H9 (cell line): ENCODE data around the gene DISP3. TPM values are rescaled to one million over a fixed set of nuclear protein-coding genes. Genes with fewer than 3 reads are reported as not detected.

Experiments
- DNase-seq: peaks from one replicate; pipeline ENCODE4 v3.0.0-alpha.2; 2017
- H2AFZ ChIP-seq: one replicate; pipeline ENCODE4 v1.6.1; 2013; ENCODE audit warnings: mild to moderate bottlenecking, low read length, control low read depth, moderate library complexity
- H2AK5ac ChIP-seq: 2 replicates; pipeline ENCODE4 v1.6.1; 2013; ENCODE audit warnings: low read length, control low read depth, mixed read lengths; ENCODE audit not compliant: insufficient read length
- H2BK120ac ChIP-seq: one replicate; pipeline ENCODE4 v1.6.1; 2013; ENCODE audit warnings: low read depth, mild to moderate bottlenecking, low read length, control low read depth, inconsistent platforms; ENCODE audit not compliant: poor library complexity, severe bottlenecking
- H2BK12ac ChIP-seq: 2 replicates; pipeline ENCODE4 v1.6.1; 2013; ENCODE audit warnings: low read length, control low read depth, mixed read lengths, low read depth; ENCODE audit not compliant: insufficient read length
- H2BK15ac ChIP-seq: 2 replicates; pipeline ENCODE4 v1.6.1; 2013; ENCODE audit warnings: low read depth, low read length, control low read depth
- H2BK20ac ChIP-seq: one replicate; pipeline ENCODE4 v1.6.1; 2013; ENCODE audit warnings: low read depth, mild to moderate bottlenecking, low read length, control low read depth, inconsistent platforms; ENCODE audit not compliant: poor library complexity, severe bottlenecking
- H2BK5ac ChIP-seq: 2 replicates; pipeline ENCODE4 v1.6.1; 2013; ENCODE audit warnings: low read length, control low read depth, mixed read lengths; ENCODE audit not compliant: insufficient read length
- H3K14ac ChIP-seq: 2 replicates; pipeline ENCODE4 v1.6.1; 2013; ENCODE audit warnings: low read length, control low read depth; ENCODE audit not compliant: insufficient read depth
- H3K18ac ChIP-seq: 2 replicates; pipeline ENCODE4 v1.6.1; 2013; ENCODE audit warnings: low read depth, mild to moderate bottlenecking, mixed read lengths, low read length, control low read depth; ENCODE audit not compliant: insufficient read length
- H3K23ac ChIP-seq: 2 replicates; pipeline ENCODE4 v1.6.1; 2013; ENCODE audit warnings: low read length, control low read depth, mixed read lengths, low read depth; ENCODE audit not compliant: insufficient read length
- H3K23me2 ChIP-seq: 2 replicates; pipeline ENCODE4 v1.6.1; 2013; ENCODE audit warnings: low read depth, mild to moderate bottlenecking, mixed read lengths, low read length, control low read depth; ENCODE audit not compliant: insufficient read length, poor library complexity, severe bottlenecking
- H3K27ac ChIP-seq: 2 replicates; pipeline ENCODE4 v1.5.1; 2013; ENCODE audit warnings: low read length, control low read depth, mixed read lengths, low read depth; ENCODE audit not compliant: insufficient read length
- H3K27me3 ChIP-seq: 2 replicates; pipeline ENCODE4 v1.6.1; 2013; ENCODE audit warnings: low read length, control low read depth, inconsistent platforms; ENCODE audit not compliant: insufficient read depth
- H3K4ac ChIP-seq: 2 replicates; pipeline ENCODE4 v1.6.1; 2013; ENCODE audit warnings: low read depth, mild to moderate bottlenecking, control low read depth, inconsistent platforms, low read length, moderate library complexity
- H3K4me1 ChIP-seq: 2 replicates; pipeline ENCODE4 v1.6.1; 2013; ENCODE audit warnings: low read length, control low read depth, inconsistent platforms; ENCODE audit not compliant: insufficient read depth
- H3K4me2 ChIP-seq: 2 replicates; pipeline ENCODE4 v1.6.1; 2013; ENCODE audit warnings: low read length, control low read depth, mixed read lengths; ENCODE audit not compliant: insufficient read length, insufficient read depth
- H3K56ac ChIP-seq: 2 replicates; pipeline ENCODE4 v1.6.1; 2013; ENCODE audit warnings: low read depth, mild to moderate bottlenecking, mixed read lengths, low read length, control low read depth; ENCODE audit not compliant: insufficient read length
- H3K79me1 ChIP-seq: 2 replicates; pipeline ENCODE4 v1.6.1; 2013; ENCODE audit warnings: low read depth, mild to moderate bottlenecking, moderate library complexity, low read length, control low read depth, inconsistent platforms; ENCODE audit not compliant: insufficient read depth, poor library complexity, severe bottlenecking
- H3K79me2 ChIP-seq: 2 replicates; pipeline ENCODE4 v1.6.1; 2013; ENCODE audit warnings: low read length, control low read depth, inconsistent platforms; ENCODE audit not compliant: insufficient read depth
- H3K9ac ChIP-seq: 2 replicates; pipeline ENCODE4 v1.6.1; 2013; ENCODE audit warnings: low read length, control low read depth, mixed read lengths; ENCODE audit not compliant: insufficient read length; ENCODE audit errors: extremely low read depth
- H3K9me3 ChIP-seq: one replicate; pipeline ENCODE4 v1.6.1; 2013; ENCODE audit warnings: low read depth, low read length, inconsistent platforms; ENCODE audit not compliant: control insufficient read depth
- H3T11ph ChIP-seq: one replicate; pipeline ENCODE4 v1.6.1; 2013; ENCODE audit warnings: mild to moderate bottlenecking, low read length, control low read depth, inconsistent platforms
- H4K20me1 ChIP-seq: one replicate; pipeline ENCODE4 v1.6.1; 2013; ENCODE audit not compliant: control insufficient read depth, insufficient read length, insufficient read depth
- H4K5ac ChIP-seq: 2 replicates; pipeline ENCODE4 v1.6.1; 2013; ENCODE audit warnings: low read depth, mild to moderate bottlenecking, mixed read lengths, low read length, control low read depth; ENCODE audit not compliant: insufficient read length
- H4K8ac ChIP-seq: replicated peaks from 2 replicates; pipeline ENCODE4 v1.6.1; 2013; ENCODE audit warnings: low read length, control low read depth, mixed read lengths, low read depth; ENCODE audit not compliant: insufficient read length
- H4K91ac ChIP-seq: 2 replicates; pipeline ENCODE4 v1.6.1; 2013; ENCODE audit warnings: low read depth, mild to moderate bottlenecking, moderate library complexity, mixed read lengths, low read length, control low read depth; ENCODE audit not compliant: insufficient read length
- H3K27ac Mint-ChIP-seq, 3 experiments: 2 replicates in 2 of 3; 3 replicates in 1 of 3; pipeline ENCODE4 v1.8.0; 2020 to 2021; ENCODE audit warnings: mixed read lengths in 3 of 3, mild to moderate bottlenecking in 1 of 3, moderate library complexity in 1 of 3
- H3K27me3 Mint-ChIP-seq: 2 replicates; pipeline ENCODE4 v1.8.0; 2021; ENCODE audit warnings: low read depth, mild to moderate bottlenecking, moderate library complexity, mixed read lengths
- H3K36me3 Mint-ChIP-seq, 3 experiments: 2 replicates in 2 of 3; 3 replicates in 1 of 3; pipeline ENCODE4 v1.8.0; 2020 to 2021; ENCODE audit warnings: low read depth in 3 of 3, mixed read lengths in 3 of 3; ENCODE audit not compliant: insufficient read depth in 1 of 3
- H3K4me1 Mint-ChIP-seq, 2 experiments: 2 replicates each; pipeline ENCODE4 v1.8.0; 2020; ENCODE audit warnings: mixed read lengths in 2 of 2
- H3K4me3 Mint-ChIP-seq, 2 experiments: 2 replicates in 1 of 2; 3 replicates in 1 of 2; pipeline ENCODE4 v1.8.0; 2020 to 2021; ENCODE audit warnings: mild to moderate bottlenecking in 2 of 2, mixed read lengths in 2 of 2, moderate library complexity in 1 of 2
- H3K9me3 Mint-ChIP-seq, 2 experiments: 2 replicates in 1 of 2; 3 replicates in 1 of 2; pipeline ENCODE4 v1.8.0; 2020; ENCODE audit warnings: mild to moderate bottlenecking in 2 of 2, mixed read lengths in 2 of 2, moderate library complexity in 1 of 2
- CTCF ChIP-seq: fragments of 200-600 bp; sonication (generic); conservative IDR thresholded peaks from 3 replicates; pipeline ENCODE4 v1.8.0; 2021; ENCODE audit warnings: antibody characterized with exemption, mild to moderate bottlenecking
- WGBS: extraction: QIAGEN DNeasy Blood & Tissue Kit; methylation state at CpG from one replicate; pipeline ENCODE4 v1.1.7; 2013; ENCODE audit warnings: missing lambda C conversion rate, low lambda C conversion rate, mixed read lengths; ENCODE audit not compliant: insufficient read length; ENCODE audit errors: extremely low coverage; 5-methylcytosine and 5-hydroxymethylcytosine counted together
- total RNA-seq: library from RNA; stranded (reverse); gene quantifications from 2 replicates; pipeline ENCODE4 v1.2.1, GENCODE V29; 2021

DISP3 gene
- total RNA-seq, 1 experiment from 2014 or later: 3.5 TPM

DNA sequence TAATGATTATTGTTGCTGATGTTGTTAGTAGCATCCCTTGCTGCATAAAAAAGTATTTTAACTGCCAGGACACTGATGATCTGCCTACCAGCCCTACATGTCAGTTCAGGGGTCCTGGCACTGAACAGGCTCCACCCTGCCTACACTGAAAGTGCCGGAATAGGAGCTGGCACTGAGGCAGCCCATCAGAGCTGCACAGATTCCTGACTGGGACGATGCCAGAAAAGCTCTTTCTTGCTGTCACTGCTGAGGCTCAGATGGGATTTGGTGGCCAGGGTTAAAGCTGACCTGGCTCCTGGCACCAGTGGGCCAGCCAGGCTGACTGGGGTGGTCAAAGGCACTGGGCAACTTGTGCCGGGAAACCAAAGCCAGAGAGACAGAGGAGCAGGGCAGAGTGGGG, 6.2 kb upstream of the DISP3 start:
- Histone ChIP-seq H2BK5ac (no peak overlapping the region), H2BK20ac (no peak overlapping the region), H4K8ac (no peak overlapping the region), H3K27me3 (peaks cover 4% of the 10 kb centered on the region; the same call in 1 of the 2 replicates), H3K9me3 (no peaks in the 10 kb centered on the region), H3K4me1 (no peaks in the 10 kb centered on the region), H3K79me1 (no peaks in the 10 kb centered on the region), H3K79me2 (no peaks in the 10 kb centered on the region), H2BK120ac (no peak overlapping the region), H3K4ac (no peak overlapping the region), H3K14ac (no peak overlapping the region), H3K23ac (no peak overlapping the region), H3K18ac (no peak overlapping the region), H3T11ph (no peak overlapping the region), H2BK12ac (no peak overlapping the region), H3K23me2 (no peaks in the 10 kb centered on the region), H3K56ac (no peak overlapping the region), H4K91ac (no peak overlapping the region), H3K4me2 (no peak overlapping the region), H2BK15ac (no peak overlapping the region), H4K5ac (no peak overlapping the region), H4K20me1 (no peaks in the 10 kb centered on the region), H2AK5ac (no peak overlapping the region), H3K9ac (no peak overlapping the region), H2AFZ (no peak overlapping the region), H3K27ac (no peak overlapping the region)
- no CpG with 5 or more reads among the region's 3 CpGs for WGBS
- Mint-ChIP-seq H3K4me1 (peaks cover 0 to 5% of the 10 kb centered on the region in 2 experiments; a peak in 1 of 4 replicates), H3K36me3 (no peaks in the 10 kb centered on the region), H3K27ac (no peak overlapping the region), H3K27me3 (peaks cover 32% of the 10 kb centered on the region), H3K9me3 (no peaks in the 10 kb centered on the region), H3K4me3 (no peak overlapping the region)
- no peak for DNase-seq
- no peak for TF ChIP-seq CTCF
